Measurements from ENCODE around the gene ALX4. TPM values are rescaled to one million over a fixed set of nuclear protein-coding genes. Genes with fewer than 3 reads are reported as not detected.

ALX4 gene
- total RNA-seq, 6 experiments from 2014 or later = not detected

GRCh38 chr11:44219830-44220796 lies 89.8 kb downstream of the ALX4 start:
- intact Hi-C loops (cut with DNase I) = no loop called here
- ATAC-seq (no peak), DNase-seq (no peak)
- Histone ChIP-seq H3K36me3 (no peaks in the 10 kb centered on the region), H3K4me3 (no peak overlapping the region), H3K4me1 (no peaks in the 10 kb centered on the region), H3K27ac (no peak overlapping the region), H3K27me3 (no peaks in the 10 kb centered on the region), H3K9me3 (no peaks in the 10 kb centered on the region)
- WGBS (ENCODE audit: insufficient coverage, low coverage, low lambda C conversion rate, missing lambda C conversion rate) = 93% methylated on average over 3 of the region's 4 CpGs
- TF ChIP-seq CTCF (IDR thresholded peaks at IDR 0.05) (no peak), POLR2A (IDR thresholded peaks at IDR 0.05) (no peak)

- H3K4me1 ChIP-seq = no peaks in the 10 kb centered on the region
- TF ChIP-seq CTCF (IDR thresholded peaks at IDR 0.05) = no peak
- no peak for TF ChIP-seq POLR2A (IDR thresholded peaks at IDR 0.05)
- DNase-seq = no peak
- no peaks in the 10 kb centered on the region for H3K36me3 ChIP-seq
- H3K4me3 ChIP-seq = no peak overlapping the region
- intact Hi-C loops (cut with DNase I) = no loop called here
- no peak for ATAC-seq
- H3K27me3 ChIP-seq = no peaks in the 10 kb centered on the region
- H3K9me3 ChIP-seq = peaks cover 0 to 3% (median 0%) of the 10 kb centered on the region in 4 donors
- H3K27ac ChIP-seq = no peak overlapping the region
- WGBS (ENCODE audit: insufficient coverage, low coverage, low lambda C conversion rate, missing lambda C conversion rate) = 86% methylated on average over 1 of the region's 1 CpG
Observed at GRCh38 chr11:44217432-44217831, 92.5 kb downstream of the ALX4 start.

- no peak for DNase-seq
- Histone ChIP-seq H3K9me3 (peaks cover 0 to 3% (median 0%) of the 10 kb centered on the region in 4 donors), H3K36me3 (no peaks in the 10 kb centered on the region), H3K4me1 (no peaks in the 10 kb centered on the region), H3K4me3 (no peak overlapping the region), H3K27me3 (no peaks in the 10 kb centered on the region), H3K27ac (no peak overlapping the region)
- 86% methylated on average over 1 of the region's 1 CpG for WGBS (ENCODE audit: insufficient coverage, low coverage, low lambda C conversion rate, missing lambda C conversion rate)
- intact Hi-C loops (cut with DNase I) = no loop called here
- no peak for ATAC-seq
- TF ChIP-seq CTCF (IDR thresholded peaks at IDR 0.05) (no peak), POLR2A (IDR thresholded peaks at IDR 0.05) (no peak)
Observed at GRCh38 chr11:44213148-44213547, 96.8 kb downstream of the ALX4 start.

- peaks cover 0 to 3% (median 0%) of the 10 kb centered on the region in 4 donors for H3K9me3 ChIP-seq
- intact Hi-C loops (cut with DNase I) = no loop called here
- H3K27me3 ChIP-seq = no peaks in the 10 kb centered on the region
- TF ChIP-seq POLR2A (IDR thresholded peaks at IDR 0.05) (no peak), CTCF (IDR thresholded peaks at IDR 0.05) (no peak)
- WGBS (ENCODE audit: insufficient coverage, low coverage, low lambda C conversion rate, missing lambda C conversion rate) = 100% methylated on average over 5 of the region's 6 CpGs
- no peak overlapping the region for H3K27ac ChIP-seq
- H3K4me1 ChIP-seq = no peaks in the 10 kb centered on the region
- DNase-seq (no peak), ATAC-seq (no peak)
- H3K4me3 ChIP-seq = no peak overlapping the region
- no peaks in the 10 kb centered on the region for H3K36me3 ChIP-seq
Observed at GRCh38 chr11:44212128-44212527, 97.8 kb downstream of the ALX4 start.

Other genes starting within 250 kb of the ALX4 start
- 10 to 100 TPM in 4 of 6 experiments, 1 to 10 TPM in 2; 7.3 to 32.2 (median 15.4) TPM for gene ACCS, start 243.9 kb downstream of the ALX4 start, total RNA-seq
- gene EXT2, start 214.5 kb downstream of the ALX4 start, total RNA-seq = 10 to 100 TPM; 21.9 to 31.3 (median 26.9) TPM